Ovary (tissue), 9 donors: ENCODE results near the gene DOCK8. TPM values are rescaled to one million over a fixed set of nuclear protein-coding genes. Genes with fewer than 3 reads are reported as not detected.

Experiments
- DNase-seq, 5 donors: peaks; one replicate each; pipeline ENCODE4 v3.0.0-alpha.2; 2019 to 2020
- H3K27ac ChIP-seq, 2 donors: fragments of 200-600 bp; one replicate each; pipeline versions ENCODE4 v1.5.1 to v1.8.0; 2019 to 2022
- H3K27me3 ChIP-seq: fragments of 200-600 bp; one replicate; pipeline ENCODE4 v1.8.0; 2022
- H3K36me3 ChIP-seq: fragments of 200-600 bp; sonication (generic); one replicate; pipeline ENCODE4 v1.5.1; 2019
- H3K4me1 ChIP-seq: one replicate; pipeline ENCODE4 v1.8.1; 2013; ENCODE audit warnings: mild to moderate bottlenecking, moderate library complexity; ENCODE audit not compliant: insufficient read depth
- H3K4me3 ChIP-seq: fragments of 200-600 bp; sonication (generic); one replicate; pipeline ENCODE4 v1.5.1; 2017
- H3K9me3 ChIP-seq, 2 donors: fragments of 200-600 bp in 1 of 2; sonication (generic) in 1 of 2; one replicate each; pipeline versions ENCODE4 v1.5.1 to v1.8.1; 2013 to 2019; ENCODE audit warnings: mild to moderate bottlenecking in 1 of 2, moderate library complexity in 1 of 2
- CTCF ChIP-seq, 3 donors: fragments of 450-650 bp in 2 of 3; fragments of 200-600 bp in 1 of 3; IDR thresholded peaks; one replicate each; pipeline versions ENCODE4 v1.5.1 to v1.8.0; 2016 to 2022; ENCODE audit warnings: antibody characterized with exemption in 3 of 3, mild to moderate bottlenecking in 1 of 3
- EP300 ChIP-seq: sonication (generic); formaldehyde crosslinking; IDR thresholded peaks from one replicate; pipeline ENCODE4 v1.6.1; 2017; ENCODE audit warnings: antibody characterized with exemption
- POLR2A ChIP-seq: fragments of 450-650 bp; IDR thresholded peaks from one replicate; pipeline ENCODE4 v1.6.1; 2017; ENCODE audit warnings: antibody characterized with exemption, mild to moderate bottlenecking, moderate library complexity
- WGBS, 3 donors: extraction: QIAGEN DNeasy Blood & Tissue Kit in 1 of 3; methylation state at CpG; one replicate each; pipeline versions ENCODE4 v1.1.5 to v1.1.7; 2013 to 2017; 5-methylcytosine and 5-hydroxymethylcytosine counted together
- intact Hi-C, 4 donors: fragments of 100-400 bp; cut with DNase I; formaldehyde crosslinking; loops; one replicate each; pipeline versions ENCODE4 v1.11.0 to v1.15.1; 2022 to 2023
- polyA plus RNA-seq, 2 donors: library from polyadenylated mRNA; stranded (reverse); fragments of 200-250 nt in 1 of 2; fragments of 350-450 nt in 1 of 2; fragmentation: Illumina TruSeq in 1 of 2; extraction: RNeasy Lipid Tissue Mini Kit (QIAGEN cat#74804) in 1 of 2; gene quantifications; one replicate each; pipeline ENCODE4 v1.2.3, GENCODE V29; 2013 to 2014
- total RNA-seq, 7 donors: library from RNA; depleted of rRNA in 2 of 7; stranded (reverse); fragments of >200 nt in 2 of 7; fragmentation: NEBNext Ultra II Directional in 3 of 7; extraction: Animal tissue kit (Norgen Biotek cat#: 25700) in 3 of 7; gene quantifications; one replicate each; pipeline versions ENCODE4 v1.1.0 to v1.2.4, GENCODE V29; 2016 to 2023
- donor health status: DM: no; HTN: no; CAD: no; lungs with moderate emphysema.
- donor health status: DM: no; HTN: no; CAD: no.
- donor health status: Bipolar disorder and iron deficiency.
- donor health status: DM: yes; HTN: yes; CAD: no.
- donor health status: DM: no; HTN: no; CAD: no.
- donor health status: DM: yes; HTN: yes; CAD: no.

DOCK8 gene
- total and polyA plus RNA-seq, 9 donors = 1.4 to 12.2 (median 7.3) TPM

GRCh38 chr9:289121-289520 lies 74.5 kb downstream of the DOCK8 start:
- Histone ChIP-seq H3K9me3 (no peaks in the 10 kb centered on the region), H3K4me1 (no peaks in the 10 kb centered on the region), H3K27ac (no peak overlapping the region), H3K36me3 (no peaks in the 10 kb centered on the region), H3K4me3 (no peak overlapping the region), H3K27me3 (no peaks in the 10 kb centered on the region)
- intact Hi-C loops = no loop called here
- TF ChIP-seq CTCF (IDR thresholded peaks at IDR 0.05) = no peak
- no peak for TF ChIP-seq EP300
- TF ChIP-seq POLR2A = no peak
- no peak for DNase-seq
- 48 to 56% (median 49%) methylated on average over 4 of the region's 4 CpGs for WGBS, 3 donors

GRCh38 chr9:292915-293314 lies 78.2 kb downstream of the DOCK8 start:
- 56 to 66% (median 58%) methylated on average over 1 of the region's 1 CpG for WGBS, 3 donors
- Histone ChIP-seq H3K27me3 (no peaks in the 10 kb centered on the region), H3K36me3 (no peaks in the 10 kb centered on the region), H3K27ac (no peak overlapping the region), H3K9me3 (no peaks in the 10 kb centered on the region), H3K4me3 (no peak overlapping the region), H3K4me1 (no peaks in the 10 kb centered on the region)
- DNase-seq = no peak
- intact Hi-C loops = no loop called here
- no peak for TF ChIP-seq POLR2A
- TF ChIP-seq EP300 = no peak
- no peak for TF ChIP-seq CTCF (IDR thresholded peaks at IDR 0.05)

- intact Hi-C loops = no loop called here
- Histone ChIP-seq H3K9me3 (no peaks in the 10 kb centered on the region), H3K36me3 (no peaks in the 10 kb centered on the region), H3K4me3 (no peak overlapping the region), H3K27ac (no peak overlapping the region), H3K27me3 (no peaks in the 10 kb centered on the region), H3K4me1 (no peaks in the 10 kb centered on the region)
- TF ChIP-seq POLR2A (no peak), CTCF (IDR thresholded peaks at IDR 0.05) (no peak), EP300 (no peak)
- no peak for DNase-seq
Observed at GRCh38 chr9:295576-295975, 80.9 kb downstream of the DOCK8 start.

GRCh38 chr9:296411-296810 lies 81.7 kb downstream of the DOCK8 start:
- H3K4me1 ChIP-seq = no peaks in the 10 kb centered on the region
- no peaks in the 10 kb centered on the region for H3K9me3 ChIP-seq
- WGBS, 3 donors = 78 to 93% (median 92%) methylated on average over 3 of the region's 3 CpGs
- no peak for TF ChIP-seq EP300
- TF ChIP-seq POLR2A = no peak
- TF ChIP-seq CTCF (IDR thresholded peaks at IDR 0.05) = no peak
- no peaks in the 10 kb centered on the region for H3K36me3 ChIP-seq
- H3K27me3 ChIP-seq = no peaks in the 10 kb centered on the region
- intact Hi-C loops = no loop called here
- DNase-seq = no peak
- H3K4me3 ChIP-seq = no peak overlapping the region
- H3K27ac ChIP-seq = no peak overlapping the region
